NCI-H2107 treated with DMSO at 0.1 percent for 48 hours (cell line): ENCODE data around the gene LRIG2.
"Not testable (repeated sequence)": the region's sequence is repeated elsewhere in the genome, so short reads cannot be mapped to it uniquely, and the experiment has no call there.

ENCODE experiments used
- DNase-seq: peaks from one replicate; lab custom pipeline; 2025; ENCODE audit not compliant: unreplicated experiment; lab: John Stamatoyannopoulos, UW

LRIG2 gene

DNA sequence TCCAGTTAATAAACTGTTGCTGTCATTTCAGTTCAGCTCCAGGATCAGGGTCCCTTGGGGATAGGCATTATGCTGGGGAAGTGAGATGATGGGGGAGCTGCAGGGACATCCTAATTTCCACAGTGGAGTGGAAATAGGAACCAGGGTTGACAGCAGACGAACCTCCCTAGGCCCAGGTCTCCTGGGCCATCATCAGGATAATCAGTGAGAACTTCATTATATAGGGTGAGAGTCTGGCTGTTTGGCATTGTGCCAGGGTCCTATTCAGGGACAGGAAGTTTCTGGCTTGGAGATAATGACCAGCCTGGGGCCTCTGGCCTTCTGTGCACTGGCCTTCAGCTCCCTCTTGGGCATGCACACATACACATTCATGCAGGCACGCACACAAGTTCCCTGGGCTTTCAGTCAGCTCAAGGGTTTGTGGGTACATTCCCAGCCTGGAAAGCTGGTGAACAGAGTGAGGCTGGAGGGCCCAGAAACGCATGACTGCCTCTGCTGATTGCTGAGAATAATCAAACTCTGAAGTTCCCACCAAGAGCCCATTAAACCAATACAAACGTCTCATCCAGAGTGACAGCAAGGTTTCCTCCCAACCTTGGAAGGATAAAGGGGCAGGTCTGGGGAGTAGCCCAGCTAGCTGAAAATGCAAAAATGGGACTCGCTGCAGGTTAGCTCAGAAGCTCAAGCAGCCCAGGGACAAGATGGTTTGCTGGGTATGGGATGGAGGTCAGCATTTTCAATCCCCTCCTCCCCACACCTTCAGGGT, 13.9 kb upstream of the LRIG2 start:
- peak; percentile 88 for DNase-seq

DNA sequence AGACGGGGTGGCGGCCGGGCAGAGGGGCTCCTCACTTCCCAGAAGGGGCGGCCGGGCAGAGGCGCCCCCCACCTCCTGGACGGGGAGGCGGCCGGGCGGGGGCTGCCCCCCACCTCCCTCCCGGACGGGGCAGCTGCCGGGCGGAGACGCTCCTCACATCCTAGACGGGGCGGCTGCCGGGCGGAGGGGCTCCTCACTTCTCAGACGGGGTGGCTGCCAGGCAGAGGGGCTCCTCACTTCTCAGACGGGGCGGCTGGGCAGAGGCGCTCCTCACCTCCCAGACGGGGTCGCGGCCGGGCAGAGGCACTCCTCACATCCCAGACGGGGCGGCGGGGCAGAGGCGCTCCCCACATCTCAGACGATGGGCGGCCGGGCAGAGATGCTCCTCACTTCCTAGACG, 9.5 kb upstream of the LRIG2 start:
- DNase-seq: not testable (repeated sequence)

DNA sequence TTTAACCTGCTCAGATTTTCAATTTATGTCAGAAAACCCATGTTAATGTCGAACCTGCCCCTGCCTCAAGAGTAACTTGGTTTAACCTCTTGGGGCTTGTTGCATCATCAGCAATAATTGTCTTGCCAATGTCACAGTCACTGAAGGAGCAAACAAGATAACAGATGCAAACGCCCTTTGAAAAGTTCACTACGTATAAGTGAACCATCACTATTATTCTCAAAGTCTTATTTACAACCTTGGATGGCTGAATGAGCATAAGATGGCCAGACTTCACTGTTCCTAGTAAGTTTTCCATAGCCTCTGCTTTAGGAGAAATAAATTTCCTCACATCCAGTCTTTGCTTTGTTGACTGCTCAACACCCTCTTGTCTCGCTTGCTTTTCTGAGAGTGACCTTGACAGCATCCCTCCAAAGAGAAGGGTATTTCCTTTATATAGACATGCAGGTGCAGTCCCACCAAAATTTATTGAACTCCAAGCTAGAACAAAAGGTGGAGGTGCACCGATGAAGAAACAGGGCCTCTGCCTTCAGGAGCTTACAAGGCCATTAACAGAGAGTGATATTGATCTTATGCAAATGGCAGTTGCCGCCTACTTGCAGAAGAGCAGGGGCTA, 749 bp upstream of the LRIG2 start:
- no peak for DNase-seq

DNA sequence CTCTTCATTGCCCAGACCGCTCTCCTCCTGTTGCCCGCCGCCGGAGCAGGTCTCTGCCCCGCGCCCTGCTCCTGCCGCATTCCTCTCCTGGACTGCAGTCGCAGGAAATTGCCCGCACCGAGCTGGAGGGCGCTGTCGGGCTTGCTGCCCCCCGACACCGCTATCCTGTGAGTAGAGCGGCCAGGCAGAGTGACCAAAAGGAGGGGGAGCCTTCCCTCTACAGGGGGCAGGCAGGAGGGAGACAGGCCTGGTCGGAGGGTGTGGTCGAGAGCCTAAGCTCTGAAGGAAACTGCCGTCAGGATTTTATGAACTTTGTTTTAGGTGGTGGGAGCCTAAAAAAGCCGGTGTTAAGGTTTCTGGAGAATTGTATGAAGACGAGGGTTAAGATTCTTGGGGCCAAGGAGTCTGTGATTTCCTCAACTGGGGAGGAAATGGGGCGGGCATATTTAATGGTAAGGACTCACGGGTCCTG, 517 bp downstream of the LRIG2 start:
- no peak for DNase-seq

DNA sequence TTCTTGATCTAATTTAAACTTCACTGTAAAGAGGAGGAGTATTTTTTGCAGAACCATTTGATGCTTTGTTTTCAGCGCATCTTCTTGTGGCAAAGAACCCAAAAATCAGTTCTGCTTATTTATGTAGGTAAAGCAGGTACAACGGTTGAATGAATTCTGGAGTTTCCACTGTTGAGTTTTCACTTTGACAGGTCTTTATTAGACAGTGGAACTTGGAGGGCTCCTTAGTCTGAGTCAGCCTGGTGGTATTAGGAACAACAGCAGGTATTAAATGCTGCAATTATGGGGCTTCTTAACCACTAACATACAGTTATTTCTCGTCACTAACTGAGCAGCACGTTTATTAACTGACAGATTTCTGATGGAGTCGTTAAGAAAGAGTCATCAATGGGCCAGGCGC, 1.2 kb downstream of the LRIG2 start:
- DNase-seq: no peak

DNA sequence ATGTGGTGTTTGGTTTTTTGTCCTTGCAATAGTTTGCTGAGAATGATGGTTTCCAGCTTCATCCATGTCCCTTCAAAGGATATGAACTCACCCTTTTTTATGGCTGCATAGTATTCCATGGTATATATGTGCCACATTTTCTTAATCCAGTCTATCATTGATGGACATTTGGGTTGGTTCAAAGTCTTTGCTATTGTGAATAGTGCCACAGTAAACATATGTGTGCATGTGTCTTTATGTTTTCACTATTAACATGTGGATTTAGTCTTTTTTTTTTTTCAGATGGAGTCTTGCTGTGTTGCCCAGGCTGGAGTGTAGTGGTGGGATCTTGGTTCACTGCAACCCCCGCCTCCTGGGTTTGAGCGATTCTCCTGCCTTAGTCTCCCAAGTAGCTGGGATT, 5.0 kb downstream of the LRIG2 start:
- DNase-seq: not testable (repeated sequence)

DNA sequence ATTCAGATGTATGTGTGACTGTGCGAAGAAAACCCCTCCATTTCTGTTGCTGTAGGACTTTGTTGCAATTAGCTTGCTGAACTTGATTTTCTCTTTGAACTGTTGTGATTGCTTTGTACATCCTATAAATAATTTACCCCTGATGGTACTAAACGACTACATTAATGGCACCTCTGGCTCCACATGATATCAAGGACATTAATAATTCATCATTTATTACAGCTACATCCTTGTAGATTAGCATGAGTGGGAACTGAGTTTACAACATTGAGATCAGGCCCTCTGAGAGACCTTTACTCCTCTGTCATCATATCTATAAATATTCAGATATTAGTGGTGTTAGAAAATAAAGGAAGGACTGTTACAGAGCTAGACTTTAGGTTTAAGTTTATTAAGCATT, 13.5 kb downstream of the LRIG2 start:
- no peak for DNase-seq

DNA sequence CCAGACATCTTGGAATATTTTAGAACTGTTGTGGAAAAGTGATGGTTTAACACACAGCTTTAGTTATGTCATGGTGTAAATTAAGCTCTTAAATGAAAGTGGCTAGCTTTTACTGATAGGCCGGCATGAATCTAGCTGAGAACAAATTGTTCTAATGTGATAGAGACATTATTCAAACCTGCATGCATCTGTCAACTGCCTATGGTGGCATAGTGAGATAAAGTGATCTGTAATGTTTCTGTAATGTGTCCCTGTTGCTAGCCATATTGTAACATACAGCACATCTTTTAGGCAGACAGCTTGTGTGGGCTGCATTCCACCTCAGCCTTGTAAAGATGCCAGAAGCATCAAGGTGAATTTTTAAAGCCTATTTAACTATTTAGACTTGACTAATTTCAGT, 16.0 kb downstream of the LRIG2 start:
- no peak for DNase-seq

DNA sequence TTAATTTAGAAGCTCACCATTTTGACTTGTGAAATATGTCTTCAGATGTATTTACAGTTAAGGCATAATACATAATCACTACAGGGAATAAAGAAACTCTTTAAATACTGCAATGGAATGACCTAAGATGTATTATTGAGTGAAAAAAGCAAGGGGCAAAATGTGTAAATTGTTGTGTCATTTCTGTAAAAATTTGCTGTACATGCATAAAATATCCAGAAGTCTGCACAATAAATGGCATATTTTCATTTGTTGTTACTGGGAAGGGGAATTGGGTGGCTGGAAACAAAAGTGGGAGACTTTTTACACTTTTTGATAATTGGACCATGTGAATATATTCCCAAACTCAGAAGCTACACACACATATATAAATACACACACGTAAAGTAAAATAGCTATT, 17.1 kb downstream of the LRIG2 start:
- DNase-seq: no peak

DNA sequence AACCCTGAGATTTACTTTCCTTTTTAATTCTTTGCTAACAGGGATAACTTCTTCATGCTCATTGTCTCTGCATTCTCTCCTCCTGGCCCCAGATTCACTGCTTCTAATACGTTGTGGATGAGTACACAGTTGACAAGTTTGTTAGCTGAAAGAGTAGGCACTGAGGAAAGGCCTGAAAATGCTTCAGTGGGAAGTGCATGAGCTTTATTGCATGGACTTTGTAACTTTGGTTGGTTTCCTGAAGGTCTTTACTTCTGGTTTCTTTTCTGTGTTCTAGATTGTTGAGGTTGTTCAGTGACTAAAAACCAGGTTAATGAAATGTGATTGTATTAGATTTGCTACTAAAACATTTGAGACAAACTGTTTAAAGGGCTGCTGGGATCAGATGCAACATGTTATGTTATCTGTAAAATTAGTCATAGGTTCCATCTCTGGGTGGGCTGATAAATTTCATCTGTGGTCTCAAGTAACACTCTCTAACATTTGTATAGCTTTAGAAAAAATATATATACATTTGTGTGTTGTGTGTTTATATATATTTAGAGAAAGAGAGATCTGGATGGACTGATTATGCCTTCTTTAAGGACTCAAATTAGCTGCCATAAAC, 19.1 kb downstream of the LRIG2 start:
- DNase-seq: no peak

DNA sequence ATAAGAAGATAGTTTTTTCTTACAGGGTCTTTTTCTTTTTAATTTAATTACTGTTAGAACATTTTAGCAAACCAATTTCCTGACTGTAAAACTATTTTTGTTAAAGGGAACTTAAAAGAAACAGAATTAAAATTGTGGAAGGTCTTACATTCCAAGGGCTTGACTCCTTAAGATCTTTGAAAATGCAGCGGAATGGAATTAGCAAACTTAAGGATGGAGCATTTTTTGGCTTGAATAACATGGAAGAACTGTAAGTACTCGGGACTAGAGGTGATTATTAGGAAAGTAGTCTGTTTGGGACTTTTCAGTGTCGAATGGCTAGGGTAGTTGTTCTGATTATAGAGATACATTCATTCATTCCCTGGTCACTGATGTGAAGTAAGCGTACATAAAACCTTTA, 21.5 kb downstream of the LRIG2 start:
- no peak for DNase-seq

DNA sequence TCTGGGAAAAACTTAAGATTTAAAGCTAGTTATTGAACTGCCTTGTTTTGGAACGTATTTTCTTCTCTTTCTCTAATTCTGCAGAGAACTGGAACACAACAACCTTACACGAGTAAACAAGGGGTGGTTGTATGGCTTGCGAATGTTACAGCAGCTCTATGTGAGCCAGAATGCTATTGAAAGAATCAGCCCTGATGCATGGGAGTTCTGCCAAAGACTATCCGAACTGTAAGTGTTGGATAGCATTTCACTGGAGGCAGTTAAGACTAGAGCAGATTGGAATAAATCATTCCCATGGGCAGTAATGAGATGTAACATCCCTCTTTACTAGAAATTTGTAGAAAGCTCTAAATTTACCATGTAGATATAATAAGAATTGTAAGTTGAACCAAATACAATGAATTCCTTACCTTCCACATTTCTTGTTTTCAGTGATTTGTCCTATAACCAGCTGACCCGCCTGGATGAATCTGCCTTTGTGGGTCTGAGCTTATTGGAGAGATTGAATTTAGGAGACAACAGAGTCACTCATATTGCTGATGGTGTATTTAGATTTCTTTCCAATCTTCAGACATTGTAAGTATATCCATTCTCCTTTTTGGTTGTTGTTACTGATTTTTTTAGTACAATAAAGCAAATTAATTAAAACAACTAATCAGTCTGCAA, 22.9 kb downstream of the LRIG2 start:
- no peak for DNase-seq

DNA sequence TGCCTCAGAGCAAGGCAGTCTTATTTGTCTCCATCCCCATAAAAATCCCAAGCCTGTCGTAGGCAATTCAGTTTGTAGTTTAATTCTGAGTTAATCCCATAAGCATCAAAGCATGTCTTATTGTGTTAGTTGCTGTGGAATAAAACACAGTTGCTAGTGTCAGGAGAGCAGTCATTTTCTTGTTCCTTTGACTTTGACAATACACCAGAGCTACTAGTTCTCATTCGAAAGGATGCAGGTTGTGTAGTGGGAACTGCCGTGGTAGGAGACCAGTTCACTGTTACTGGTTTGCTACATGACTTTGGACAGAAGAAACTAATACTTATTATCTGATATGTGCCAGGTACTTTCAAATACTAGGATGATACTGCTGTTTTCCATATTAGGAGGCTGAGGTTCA, 23.5 kb downstream of the LRIG2 start:
- DNase-seq: no peak

DNA sequence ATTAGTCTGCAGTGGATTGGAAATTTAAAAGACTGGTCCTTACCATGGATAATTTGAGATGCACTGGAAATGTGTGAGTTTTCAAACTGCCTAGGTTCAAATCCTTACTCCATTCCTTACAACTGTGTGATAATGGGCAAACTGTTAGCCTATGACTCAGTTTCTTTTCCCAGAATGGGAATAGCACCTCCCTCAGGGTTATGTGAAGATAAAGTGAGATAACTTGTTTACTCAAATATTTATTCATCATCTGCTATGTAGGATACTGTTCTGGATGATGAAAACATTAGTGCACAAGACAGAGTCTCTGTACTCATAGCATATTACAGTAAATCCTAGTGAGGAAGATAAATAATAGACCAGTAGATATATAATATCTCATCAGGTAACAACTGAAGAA, 28.6 kb downstream of the LRIG2 start:
- DNase-seq: no peak

DNA sequence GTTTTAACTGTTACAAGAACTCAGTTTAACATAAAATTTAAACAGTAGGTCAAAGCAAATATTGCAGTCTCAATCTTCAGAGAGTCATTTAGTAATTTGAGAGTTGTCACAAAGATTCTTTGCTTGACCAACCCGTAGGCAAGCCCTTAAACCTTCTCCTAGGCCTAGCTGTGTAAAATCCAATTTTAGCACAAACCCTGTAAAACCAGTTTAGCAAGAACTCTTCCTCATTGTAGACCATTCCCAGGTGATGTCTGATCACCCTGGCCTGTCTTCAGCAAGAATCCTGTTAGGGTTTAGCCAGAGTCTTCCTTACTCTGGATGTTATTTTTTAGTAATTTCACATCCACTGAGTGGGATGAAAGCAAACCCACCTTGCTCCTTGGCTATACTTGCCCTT, 30.1 kb downstream of the LRIG2 start:
- DNase-seq: no peak

DNA sequence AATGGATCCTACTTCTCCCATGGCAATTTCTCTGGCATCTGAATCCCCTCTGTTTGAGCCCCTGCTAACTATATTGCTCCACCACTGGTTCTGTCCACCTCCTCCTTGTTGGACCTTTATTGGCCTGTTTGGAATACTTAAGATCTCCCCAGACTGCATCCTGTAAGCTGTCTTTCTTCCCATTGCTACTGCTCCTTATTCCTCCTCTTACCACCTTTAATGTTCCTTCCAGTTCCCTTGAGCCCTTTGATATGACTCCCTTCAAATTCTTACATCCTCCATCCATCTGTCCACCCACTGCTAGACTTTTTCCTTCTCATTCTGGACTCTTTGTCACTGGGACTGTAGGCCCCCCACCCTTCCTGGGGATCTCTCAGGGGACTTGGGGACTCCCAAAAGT, 31.0 kb downstream of the LRIG2 start:
- DNase-seq: no peak

DNA sequence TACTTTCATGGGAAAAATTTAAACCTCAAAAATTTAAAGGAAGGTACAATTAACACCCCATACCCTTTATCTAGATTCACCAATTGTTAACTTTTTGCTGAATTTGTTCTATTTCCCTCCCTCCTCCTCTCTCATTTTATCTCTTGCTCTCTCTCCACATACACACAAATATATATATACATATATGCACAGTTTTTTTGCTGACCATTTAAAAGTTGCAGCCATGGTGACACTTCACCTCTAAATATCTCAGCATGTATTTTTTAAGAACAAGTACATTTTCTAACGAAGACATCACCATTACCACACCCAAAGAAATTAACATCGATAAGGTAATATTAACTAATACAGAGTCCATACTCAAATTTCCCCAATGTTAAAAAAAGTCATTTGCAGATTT, 33.9 kb downstream of the LRIG2 start:
- DNase-seq: no peak

DNA sequence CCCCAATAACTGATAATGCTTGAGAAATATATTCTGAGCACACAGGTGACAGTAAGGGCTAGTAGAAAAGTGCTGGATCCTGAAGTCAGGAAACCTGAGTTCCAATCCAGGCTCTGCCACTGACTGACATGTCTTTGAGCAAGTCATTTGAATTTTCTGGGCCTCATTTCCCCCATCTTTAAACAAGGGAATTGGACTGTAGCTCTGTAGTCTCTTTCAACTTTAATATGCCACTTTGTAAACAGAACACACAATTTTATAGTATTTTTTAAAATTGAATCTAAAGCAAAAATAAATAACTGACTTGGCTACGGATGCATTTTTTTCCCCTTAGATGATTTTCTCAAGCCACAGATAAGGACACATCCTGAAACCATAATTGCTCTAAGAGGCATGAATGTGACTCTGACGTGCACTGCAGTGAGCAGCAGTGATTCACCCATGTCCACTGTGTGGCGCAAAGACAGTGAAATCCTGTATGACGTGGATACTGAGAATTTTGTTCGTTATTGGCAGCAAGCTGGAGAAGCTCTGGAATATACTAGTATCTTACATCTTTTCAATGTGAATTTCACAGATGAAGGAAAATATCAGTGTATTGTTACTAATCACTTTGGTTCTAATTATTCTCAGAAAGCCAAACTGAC, 37.0 kb downstream of the LRIG2 start:
- DNase-seq: no peak

DNA sequence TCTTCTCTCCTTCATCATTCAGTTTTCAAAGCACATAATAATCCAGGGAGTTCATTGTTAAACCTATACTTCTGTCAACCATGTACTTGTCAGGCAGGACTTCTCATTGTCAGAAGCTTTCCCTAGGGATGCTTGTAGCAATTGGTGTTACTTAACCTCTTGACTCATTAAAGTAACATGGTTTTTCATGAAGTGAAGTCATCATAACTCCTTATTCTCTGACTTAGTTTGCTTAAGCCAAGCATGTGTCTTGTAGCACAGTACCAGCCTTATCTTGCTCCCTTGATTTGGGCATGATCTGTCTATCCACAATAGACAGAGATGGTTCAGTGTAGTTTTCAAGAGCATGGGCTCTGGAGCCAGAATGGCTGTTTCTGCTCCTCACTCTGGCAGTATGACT, 45.3 kb downstream of the LRIG2 start:
- no peak for DNase-seq

DNA sequence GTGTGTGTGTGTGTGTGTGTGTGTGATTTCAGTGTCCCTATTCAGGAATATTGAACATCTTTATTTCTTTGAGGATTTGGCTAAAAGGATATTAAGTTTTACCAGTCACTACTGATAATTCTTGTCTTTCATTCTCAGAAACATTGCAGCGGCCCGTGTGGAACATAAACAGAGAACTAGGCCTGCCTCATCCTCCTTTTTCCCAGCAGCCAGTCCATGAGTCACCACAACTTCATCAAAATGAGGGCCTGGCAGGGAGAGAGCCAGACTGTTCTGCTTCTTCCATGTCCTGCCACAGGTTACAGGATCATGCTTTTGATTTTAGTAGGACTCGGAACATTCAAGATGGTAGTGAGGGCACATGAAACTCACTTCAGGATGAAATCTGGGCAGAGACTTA, 50.7 kb downstream of the LRIG2 start:
- no peak for DNase-seq

DNA sequence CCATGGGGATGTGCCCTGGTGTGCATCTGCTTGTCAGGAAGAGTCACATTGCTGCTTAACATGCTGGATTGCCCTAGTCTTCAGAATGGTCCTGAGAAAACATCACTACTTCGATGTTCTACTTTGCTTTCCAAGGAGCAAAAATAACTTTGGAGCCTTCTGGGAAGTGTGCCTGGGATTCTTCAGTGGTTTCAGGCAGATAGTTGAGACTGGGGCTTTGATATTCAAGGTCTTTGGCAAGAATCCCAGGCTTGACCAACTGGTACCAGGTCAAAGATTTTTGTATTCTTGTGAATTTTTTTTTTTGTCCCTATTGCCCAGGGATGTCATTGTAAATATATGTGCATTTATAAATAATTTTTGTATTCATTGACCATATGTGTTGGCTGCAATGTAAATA, 51.4 kb downstream of the LRIG2 start:
- no peak for DNase-seq
